Inferior parietal cortex (tissue), 1 donor: ENCODE results near the gene MYH11.
"Not testable (repeated sequence)": the region's sequence is repeated elsewhere in the genome, so short reads cannot be mapped to it uniquely, and the experiment has no call there.

Experiments used
- DNase-seq: peaks from one replicate; pipeline ENCODE4 v3.0.0-alpha.2; 2016; ENCODE audit errors: extremely low spot score

The MYH11 gene

GRCh38 chr16:15810411-15810810, 46.4 kb downstream of the MYH11 start:
- DNase-seq: no peak

- not testable (repeated sequence) for DNase-seq
Measured at GRCh38 chr16:15809297-15809696, 47.5 kb downstream of the MYH11 start.

- DNase-seq: no peak
Measured at GRCh38 chr16:15808071-15808470, 48.8 kb downstream of the MYH11 start.

DNA sequence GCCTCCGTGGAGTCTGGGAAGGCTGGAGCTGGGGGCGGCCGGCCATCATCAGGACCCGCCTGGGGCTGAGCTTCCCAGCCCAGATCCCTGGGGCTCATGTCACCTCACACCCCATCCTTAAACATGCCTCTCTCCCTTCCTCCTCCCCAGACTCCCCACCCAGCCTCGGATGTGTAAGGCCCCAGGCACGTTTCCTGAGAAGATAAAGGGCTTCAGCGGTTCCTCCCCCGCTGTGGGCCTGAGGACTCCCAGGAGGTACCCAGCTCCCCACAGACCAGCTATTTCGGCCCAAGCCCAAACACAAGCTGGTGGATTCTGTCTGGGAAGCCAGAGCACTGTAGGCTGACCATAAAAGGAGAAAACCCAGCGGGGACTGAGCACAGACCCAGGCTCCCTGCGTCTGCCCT, 49.2 kb downstream of the MYH11 start:
- no peak for DNase-seq

DNA sequence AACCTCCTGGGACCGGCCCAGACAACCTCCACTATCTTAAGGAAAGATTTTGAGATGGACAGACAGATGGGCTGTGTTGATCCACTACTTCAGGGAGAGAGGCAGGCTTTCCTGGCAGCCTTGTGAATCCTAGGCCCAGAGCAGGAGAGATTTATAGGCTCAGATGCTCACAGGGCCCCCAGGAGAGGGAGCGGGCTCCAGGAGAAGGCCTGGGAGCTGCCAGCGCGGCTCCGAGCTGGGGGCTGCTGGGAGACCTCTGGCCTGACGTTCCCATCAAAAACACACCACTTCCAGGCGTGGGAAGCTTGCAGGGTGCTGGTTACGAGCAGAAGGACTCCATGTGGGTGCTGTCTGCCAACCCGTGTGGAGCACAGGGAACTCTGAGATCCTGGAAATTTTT, 53.2 kb downstream of the MYH11 start:
- no peak for DNase-seq

GRCh38 chr16:15799851-15800495, 56.9 kb downstream of the MYH11 start:
- no peak for DNase-seq

GRCh38 chr16:15798671-15799070, 58.2 kb downstream of the MYH11 start:
- no peak for DNase-seq

GRCh38 chr16:15796885-15797284, 59.9 kb downstream of the MYH11 start:
- no peak for DNase-seq

GRCh38 chr16:15795615-15796014, 61.2 kb downstream of the MYH11 start:
- no peak for DNase-seq

DNA sequence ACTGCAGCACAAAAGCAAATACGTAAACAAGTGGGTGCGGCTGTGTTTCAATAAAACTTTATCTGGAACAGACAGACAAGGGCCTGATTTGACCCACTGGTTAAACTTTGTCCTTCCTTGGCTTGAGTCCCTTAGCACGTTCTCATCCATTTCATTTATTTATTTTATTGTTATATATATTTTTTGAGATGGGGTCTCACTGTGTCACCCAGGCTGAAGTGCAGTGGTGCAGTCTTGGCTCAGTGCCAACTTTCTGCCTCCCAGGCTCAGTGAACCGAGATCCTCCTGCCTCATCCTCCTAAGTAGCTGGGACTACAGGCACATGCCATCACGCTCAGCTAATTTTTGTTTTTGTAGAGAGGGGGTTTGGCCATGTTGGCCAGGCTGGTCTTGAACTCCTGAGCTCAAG, 64.3 kb downstream of the MYH11 start:
- DNase-seq: no peak

- no peak for DNase-seq
Measured at GRCh38 chr16:15790458-15790857, 66.4 kb downstream of the MYH11 start.

DNA sequence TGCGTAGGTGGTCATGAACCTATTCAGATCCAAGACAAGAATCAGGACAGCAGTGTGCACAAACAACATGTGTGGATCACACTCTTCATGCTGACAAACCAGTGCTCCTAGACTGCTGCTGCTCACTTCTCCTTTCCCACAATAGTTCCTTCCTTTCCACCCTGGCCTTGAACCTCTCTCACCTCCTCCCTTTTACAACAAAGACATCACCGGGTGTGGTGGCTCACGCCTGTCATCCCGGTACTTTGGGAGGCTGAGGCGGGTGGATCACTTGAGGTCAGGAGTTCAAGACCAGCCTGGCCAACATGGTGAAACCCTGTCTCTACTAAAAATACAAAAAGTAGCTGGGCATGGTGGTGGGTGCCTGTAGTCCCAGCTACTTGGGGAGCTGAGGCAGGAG, 67.0 kb downstream of the MYH11 start:
- not testable (repeated sequence) for DNase-seq

GRCh38 chr16:15788846-15789239, 68.0 kb downstream of the MYH11 start:
- no peak for DNase-seq

DNA sequence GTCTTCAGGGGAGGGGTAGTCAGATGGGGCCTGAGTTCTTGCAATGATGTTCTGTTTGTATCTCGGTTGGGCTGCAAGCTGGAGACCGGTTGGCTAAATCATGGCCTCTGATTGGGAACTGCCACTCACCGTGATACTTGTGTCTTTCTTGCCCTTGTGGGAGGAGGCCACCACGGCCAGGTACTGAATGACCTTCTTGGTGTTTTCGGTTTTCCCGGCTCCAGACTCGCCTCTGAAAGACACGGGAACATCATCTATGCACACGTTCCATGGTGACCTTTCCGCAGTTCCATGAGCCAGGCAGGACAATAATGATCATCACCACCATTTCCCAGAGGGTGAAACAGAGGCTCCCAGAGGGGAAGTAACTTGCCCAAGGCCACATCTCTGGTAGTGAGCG, 70.3 kb downstream of the MYH11 start:
- no peak for DNase-seq

- no peak for DNase-seq
Measured at GRCh38 chr16:15785386-15786059, 71.3 kb downstream of the MYH11 start.

DNA sequence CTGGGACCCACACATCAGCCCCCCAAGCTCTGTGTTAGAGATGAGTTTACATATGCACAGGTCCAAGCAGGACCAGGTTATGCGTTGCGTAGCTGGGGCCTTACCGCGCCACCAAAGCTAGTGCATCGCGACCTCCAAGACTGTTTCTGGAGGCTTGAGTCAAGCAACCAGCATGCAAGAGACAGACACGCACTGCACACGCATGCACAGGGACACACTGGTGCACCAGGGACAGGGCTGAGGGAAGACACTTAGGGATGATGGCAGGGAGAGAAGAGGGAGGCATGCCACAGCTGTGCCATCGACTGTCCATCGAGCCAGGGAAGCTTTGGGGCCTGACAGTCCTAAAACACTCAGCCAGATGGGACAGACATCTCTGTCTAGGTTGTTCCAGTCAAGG, 72.8 kb downstream of the MYH11 start:
- DNase-seq: no peak

DNA sequence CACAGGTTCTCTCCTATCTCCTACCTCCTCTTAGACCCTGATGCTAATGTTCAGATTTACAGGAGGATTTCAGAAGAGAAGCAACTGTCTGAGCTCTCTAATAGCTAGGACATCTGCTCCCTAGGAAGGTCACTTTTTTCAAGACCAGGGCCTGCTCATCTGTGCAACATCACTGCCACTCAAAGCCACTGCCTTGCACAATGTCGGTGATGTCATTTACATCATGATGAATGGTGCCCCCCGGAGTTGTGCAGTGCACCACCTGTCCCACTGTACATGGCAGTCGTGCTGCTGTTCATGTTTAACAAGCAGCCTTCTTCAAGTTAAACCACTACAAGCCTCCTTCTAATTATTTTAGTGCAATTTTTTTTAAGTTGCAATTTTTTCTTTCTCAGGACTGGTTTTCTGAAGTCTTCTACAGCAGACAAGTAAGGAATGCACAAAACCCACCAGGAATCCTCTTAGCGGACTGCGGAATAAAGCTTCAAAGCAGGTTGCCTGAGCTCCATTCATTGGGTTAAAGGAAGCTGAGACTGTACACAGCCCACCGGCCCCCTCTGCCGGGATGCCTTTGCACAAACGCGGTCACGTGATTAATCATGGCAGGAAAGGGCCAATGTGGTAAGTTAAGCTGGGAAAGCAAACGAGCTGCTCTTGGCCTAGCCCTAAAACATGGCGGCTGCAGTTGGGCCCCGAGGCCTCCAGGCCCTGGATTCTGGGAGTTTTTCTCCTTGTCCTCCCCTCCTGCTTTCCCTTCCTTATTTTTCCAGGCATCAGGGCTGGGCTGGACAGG, 74.1 kb downstream of the MYH11 start:
- no peak for DNase-seq

GRCh38 chr16:15781650-15782049, 75.2 kb downstream of the MYH11 start:
- no peak for DNase-seq

DNA sequence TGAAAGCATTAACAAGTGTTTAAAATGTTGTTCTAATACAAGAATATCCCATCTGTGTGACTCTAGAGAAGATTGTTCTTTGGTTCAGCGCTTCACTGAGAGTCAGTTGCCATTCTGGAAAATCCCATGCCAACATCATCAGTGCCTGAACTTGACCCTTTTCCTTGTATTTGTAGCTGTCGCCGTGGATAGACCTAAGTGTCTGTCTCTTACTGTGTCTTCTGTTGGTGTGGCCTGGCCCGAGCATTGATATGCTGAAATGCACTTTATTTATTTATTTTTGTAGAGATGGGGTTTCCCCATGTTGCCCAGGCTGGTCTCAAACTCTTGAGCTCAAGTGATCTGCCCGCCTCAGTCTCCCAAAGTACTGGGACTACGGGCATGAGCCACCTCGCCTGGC, 76.0 kb downstream of the MYH11 start:
- DNase-seq: no peak

DNA sequence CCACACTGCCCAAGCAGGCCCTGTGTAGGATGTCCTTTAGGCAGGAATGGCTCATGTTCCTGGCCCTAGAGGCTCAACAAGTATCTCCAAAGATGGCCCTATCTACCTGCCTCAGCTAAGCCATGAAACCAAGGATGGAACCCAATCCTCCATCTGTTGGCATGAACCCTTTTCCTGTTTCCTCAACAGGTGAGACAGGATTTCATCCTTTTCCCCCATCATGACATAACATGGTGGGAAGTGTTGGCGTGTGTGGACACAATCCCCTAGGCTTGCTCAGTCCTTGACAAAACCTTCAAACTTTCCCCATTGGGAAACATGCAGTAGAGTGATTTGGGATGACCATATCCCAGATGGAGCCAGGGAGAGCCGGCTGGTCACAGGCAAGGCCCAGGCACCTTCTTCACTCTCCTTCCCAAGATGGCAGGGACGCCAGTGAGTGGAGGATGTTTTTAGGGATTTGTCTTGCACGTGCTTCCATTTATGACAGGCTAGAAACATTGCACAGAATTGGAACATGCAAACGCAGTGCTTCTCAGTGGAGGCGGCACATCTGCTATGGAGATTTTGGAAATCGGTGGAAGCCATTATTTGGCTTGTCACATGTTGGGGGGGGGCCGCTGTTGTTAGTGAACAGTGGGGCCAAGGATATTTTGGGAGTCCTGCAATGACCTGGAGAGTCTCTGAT, 77.0 kb downstream of the MYH11 start:
- DNase-seq: no peak

- DNase-seq: no peak
Measured at GRCh38 chr16:15778999-15779614, 77.7 kb downstream of the MYH11 start.

DNA sequence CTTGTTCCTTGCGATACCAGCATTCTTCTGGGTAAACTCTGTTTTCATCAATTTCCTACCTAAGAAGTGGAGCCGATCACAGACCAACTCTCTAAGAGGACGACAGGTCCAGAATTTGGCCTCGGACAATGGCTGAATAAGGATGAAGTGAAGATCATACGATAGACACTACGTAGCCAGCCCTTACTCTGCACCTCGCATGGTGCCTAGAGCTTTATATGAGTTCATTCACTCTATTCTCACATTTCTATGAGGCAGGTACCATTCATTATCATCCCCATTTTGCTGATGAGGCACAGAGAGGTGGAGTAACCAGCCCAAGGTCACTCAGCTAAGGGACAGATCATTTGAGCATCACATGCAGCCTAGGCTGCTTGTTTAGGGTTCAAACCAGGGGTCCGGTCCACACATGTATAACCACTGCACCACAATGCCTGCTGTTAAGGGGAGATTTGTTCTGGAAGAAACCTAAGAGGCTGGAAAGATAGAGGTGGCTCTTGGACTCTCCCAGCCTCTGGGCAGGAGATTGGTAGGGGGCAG, 78.6 kb downstream of the MYH11 start:
- no peak for DNase-seq
